SK-N-MC (cell line): ENCODE data around the gene ZNF565.

Source experiments
- EZH2 ChIP-seq: fragments of 200-600 bp; sonication (generic); IDR thresholded peaks from one replicate; pipeline ENCODE4 v1.6.1; 2017; ENCODE audit warnings: antibody characterized with exemption
- POLR2AphosphoS5 ChIP-seq: IDR thresholded peaks from 2 replicates; pipeline ENCODE4 v1.6.1; 2012; ENCODE audit warnings: mild to moderate bottlenecking, low read depth, low read length, borderline replicate concordance

DNA sequence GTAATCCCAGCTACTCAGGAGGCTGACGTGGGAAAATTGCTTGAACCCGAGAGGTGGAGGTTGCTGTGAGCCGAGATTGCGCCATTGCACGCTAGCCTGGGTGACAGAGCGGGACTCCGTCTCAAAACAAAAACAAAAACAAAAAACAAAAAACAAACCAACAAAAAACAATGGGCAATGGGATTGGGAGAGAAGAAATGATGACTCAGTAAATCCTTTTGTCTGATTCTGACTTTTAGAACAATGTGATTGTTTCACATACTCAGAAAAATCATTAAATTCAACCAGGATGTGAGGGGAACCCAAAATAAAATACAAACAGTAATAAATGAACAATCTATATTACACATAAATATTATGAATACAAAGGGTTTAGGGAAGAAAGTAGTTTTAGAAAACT lies 5.1 kb downstream of the ZNF565 start:
- TF ChIP-seq EZH2 (no peak), POLR2AphosphoS5 (no peak)
